GM18498 (cell line): ENCODE results near the gene CYP3A7.
"Not testable (repeated sequence)": the region's sequence is repeated elsewhere in the genome, so short reads cannot be mapped to it uniquely, and the experiment has no call there.

ENCODE experiments used
- ATAC-seq: cut with Tn5 transposase; IDR thresholded peaks from one replicate; pipeline ENCODE4 v1.9.1; 2021; ENCODE audit warnings: mild to moderate bottlenecking, moderate library complexity; ENCODE audit not compliant: unreplicated experiment

CYP3A7 gene

GRCh38 chr7:99742737-99743394, 7.9 kb upstream of the CYP3A7 start:
- ATAC-seq: no peak

DNA sequence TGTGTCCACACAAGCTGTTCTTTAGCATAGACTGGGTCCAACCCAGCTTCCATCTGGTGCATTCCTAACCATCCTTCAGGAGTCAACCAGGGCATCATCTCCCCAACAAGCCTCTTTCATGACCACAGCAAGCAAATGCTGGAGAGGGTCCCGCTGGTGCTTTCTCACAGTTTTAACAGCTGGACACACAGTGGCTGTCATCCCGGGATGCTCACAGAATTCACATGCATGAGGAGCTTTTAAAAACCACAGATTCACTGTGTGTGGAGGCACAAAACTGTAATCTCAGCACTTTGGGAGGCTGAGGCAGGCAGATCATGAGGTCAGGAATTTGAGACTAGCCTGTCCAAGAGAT, 6.4 kb upstream of the CYP3A7 start:
- ATAC-seq: no peak

- no peak for ATAC-seq
These were observed 5.8 kb upstream of the CYP3A7 start for GRCh38 chr7:99740573-99741440.

DNA sequence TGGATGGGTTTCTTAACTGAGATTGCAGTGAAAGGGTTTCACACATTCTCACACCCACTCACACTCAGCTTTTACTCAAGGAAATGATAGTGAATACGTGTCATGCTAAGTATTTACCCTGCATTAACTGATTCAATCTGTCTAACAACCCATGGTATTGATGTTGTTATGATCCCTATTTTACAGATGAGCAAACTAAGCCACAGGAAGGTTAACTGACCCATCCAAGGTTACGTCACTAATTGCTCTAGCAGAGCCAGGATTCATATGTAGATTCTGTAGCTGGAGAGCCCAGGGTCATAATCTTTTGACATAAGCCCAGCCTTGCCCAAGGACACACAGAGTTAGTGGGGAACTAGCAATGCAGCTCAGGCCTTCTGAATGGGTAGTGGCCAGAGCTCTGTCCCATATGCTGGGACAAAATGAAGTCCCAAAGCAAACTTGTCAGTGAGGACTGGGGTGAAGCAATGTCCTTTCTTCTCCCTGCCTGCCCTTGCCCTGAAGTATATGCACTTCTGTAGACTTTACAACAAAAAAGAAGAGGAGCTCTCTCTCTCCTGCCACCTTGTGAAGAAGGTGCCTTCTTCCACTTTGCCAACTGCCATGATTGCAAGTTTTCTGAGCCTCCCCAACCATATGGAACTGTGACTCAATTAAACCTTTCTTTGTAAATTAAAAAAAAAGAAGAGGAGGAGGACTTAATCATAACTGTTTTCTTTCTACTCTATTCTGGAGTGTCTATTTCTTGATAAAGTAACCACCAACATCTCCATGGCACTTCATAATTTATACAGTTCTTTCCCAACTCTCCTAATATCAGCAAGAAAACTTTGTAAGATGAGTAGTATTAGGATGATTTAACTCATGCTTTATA, 4.9 kb upstream of the CYP3A7 start:
- ATAC-seq: no peak

- no peak for ATAC-seq
These were observed 2.7 kb upstream of the CYP3A7 start for GRCh38 chr7:99737726-99738125.

DNA sequence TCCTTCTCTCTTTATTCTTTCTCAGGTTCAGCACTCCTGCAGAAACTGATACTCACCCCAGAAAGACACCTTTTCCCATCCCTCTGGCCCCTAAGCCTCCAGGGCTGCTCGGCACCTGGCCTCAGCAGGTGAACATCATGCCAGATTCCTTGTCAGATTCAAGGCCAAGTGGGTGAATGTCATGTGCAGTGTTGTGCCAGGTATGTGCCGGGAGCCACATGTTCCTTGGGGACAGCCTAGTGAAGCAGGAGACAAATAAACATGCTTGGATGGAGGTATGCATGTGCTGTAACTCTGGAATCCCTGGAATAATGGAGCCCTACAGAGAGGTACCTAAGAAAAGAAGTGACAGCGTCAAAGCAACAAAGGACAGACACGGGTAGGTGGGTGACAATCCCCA, 1.7 kb upstream of the CYP3A7 start:
- ATAC-seq: not testable (repeated sequence)

DNA sequence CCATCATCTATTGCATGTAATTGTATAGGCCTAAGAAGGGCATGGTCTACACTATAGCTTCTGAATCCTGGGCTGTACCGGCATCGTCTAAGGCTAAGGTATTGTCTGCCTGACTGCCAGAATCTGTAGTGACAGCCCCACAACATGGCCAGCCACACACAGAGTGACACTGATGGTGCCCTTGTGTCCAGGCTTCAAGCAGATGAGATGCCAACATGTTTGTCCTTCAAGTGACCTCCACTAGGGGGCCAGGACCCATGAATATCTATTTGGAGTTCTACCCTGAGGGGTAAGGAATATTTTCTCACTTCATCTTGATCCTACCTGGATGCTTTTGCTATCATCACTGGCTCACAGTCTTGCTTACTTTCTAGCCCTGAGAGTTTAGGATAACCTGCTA, 1.5 kb downstream of the CYP3A7 start:
- ATAC-seq: no peak

DNA sequence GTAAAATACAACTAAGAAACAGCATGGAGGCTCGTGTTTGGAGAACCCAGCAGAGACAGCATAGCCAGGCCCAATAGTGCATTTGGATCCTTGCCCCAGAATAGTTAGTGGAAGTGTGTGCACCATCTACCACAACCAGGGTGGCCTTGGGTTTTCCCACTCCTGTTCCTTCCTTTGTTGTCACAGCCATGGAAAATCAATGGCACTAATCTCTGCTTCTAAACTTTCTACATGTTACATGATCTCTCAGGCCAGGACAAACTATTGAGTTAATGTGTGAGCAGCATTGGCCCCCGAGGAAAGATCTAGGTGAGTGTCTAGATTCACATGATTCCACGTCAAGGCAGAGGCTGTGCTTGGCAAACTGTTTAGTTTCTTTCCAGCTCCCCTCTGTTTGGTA, 2.0 kb downstream of the CYP3A7 start:
- no peak for ATAC-seq

DNA sequence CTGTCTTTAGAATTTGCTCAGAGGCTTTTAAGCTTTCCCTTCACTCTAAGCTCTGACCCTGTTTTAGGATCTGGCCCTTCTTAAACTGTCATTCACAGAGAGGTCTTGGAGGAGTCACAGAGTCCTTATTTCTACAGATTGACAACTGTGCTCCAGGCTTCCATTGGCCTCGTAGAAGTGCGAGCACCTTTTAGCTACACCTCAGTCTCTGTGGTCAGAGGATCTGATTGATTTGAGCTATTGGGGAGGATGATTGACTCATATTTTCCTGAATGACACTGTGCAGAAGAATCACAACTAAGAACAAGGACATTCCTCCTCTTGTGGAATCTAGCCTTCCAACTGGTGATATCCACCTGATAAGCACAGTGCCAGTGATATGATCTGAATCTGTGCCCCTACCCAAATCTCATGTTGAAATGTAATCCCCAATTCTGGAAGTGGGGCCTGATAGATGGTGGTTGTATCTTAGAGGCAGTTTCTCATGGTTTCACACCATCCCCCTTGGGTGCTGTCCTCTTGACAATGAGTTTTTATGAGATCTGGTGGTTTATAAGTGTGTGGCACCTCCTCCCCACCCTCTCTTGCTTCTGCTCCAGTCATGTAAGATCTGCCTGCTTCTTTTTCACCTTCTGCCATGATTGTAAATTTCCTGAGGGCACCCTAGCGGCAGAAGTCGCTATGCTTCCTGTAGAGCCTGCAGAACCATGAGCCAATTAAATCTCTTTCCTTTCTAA, 3.2 kb downstream of the CYP3A7 start:
- ATAC-seq: no peak

DNA sequence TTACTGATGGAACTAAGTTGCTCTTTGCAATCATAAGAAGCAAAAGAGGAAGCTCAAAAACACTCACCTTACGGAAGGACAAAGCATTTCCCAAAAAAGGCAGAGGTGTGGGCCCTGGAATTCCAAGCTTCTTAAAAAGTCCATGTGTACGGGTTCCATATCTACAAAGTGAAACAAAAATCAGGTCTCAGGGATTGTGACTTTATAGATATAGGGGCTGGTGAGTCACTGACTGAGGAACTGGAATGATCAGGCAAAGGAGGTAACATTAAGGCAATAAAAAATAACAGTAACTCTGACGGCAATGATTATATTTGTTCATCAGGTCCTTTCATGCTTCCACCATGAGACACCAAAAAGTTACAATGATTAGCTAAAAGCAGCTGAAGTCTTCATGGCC, 4.0 kb downstream of the CYP3A7 start:
- ATAC-seq: no peak

DNA sequence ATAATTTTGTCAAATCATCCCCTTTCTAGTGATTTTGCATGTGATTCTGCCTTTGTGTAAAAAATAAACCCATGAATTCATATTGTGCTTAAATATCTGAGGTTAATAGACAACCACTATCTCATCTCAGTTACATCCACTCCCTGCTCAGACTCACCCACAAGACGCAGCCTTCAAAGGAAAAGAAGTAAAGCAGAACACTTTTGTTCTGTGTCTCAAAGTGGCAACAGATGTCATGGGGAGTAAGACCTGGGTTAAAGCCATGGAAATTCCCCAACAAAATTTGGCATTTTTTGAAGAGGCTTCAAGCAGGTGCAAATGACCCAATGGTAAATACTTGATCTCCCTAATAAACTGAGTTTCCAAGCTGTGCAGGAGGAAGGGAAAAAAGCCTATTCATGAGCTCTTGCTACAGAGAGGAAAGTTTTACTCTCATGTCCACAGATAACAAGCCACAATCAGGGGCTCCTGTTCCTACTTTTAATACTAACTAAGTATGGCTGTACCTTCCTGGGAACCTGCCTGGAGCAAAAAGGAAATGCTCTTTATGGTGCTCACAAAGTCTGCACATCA, 4.7 kb downstream of the CYP3A7 start:
- ATAC-seq: no peak

GRCh38 chr7:99729486-99730237, 5.3 kb downstream of the CYP3A7 start:
- no peak for ATAC-seq

- ATAC-seq: no peak
These were observed 6.4 kb downstream of the CYP3A7 start for GRCh38 chr7:99728615-99729014.

GRCh38 chr7:99723201-99723600, 11.8 kb downstream of the CYP3A7 start:
- ATAC-seq: not testable (repeated sequence)

- ATAC-seq: no peak
These were observed 14.0 kb downstream of the CYP3A7 start for GRCh38 chr7:99720800-99721595.

DNA sequence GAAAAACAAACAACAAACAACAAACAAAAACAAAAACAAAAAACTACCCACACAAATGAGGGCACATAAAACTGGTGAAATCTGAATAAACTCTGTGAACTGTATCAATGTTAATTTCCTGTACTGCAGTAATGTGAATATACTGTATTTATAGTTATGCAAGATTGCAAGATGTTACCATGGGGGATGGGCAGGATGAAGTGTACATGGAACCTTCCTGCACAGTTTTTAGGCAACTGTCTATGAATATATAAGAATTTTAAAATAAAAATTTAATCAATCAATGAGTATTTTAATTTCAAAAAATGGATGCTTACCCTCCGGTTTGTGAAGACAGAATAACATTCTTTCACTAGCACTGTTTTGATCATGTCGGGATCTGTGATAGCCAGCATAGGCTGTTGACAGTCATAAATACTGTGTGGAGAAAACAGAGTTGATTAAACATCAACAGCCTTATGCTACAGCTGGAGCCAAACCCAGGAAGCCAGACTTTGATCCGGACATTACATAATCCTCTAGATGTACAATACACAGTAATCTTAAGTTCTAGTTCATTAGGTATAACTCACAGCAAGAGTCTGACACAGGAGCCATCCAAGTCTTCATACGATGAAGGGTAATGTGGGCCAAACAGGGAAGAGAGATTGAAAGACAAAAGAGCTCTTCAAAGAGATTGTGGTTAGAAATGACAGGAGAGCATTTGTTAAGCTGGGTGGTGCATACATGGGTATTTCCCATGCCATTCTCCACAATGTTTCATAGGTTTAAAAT, 14.8 kb downstream of the CYP3A7 start:
- no peak for ATAC-seq

DNA sequence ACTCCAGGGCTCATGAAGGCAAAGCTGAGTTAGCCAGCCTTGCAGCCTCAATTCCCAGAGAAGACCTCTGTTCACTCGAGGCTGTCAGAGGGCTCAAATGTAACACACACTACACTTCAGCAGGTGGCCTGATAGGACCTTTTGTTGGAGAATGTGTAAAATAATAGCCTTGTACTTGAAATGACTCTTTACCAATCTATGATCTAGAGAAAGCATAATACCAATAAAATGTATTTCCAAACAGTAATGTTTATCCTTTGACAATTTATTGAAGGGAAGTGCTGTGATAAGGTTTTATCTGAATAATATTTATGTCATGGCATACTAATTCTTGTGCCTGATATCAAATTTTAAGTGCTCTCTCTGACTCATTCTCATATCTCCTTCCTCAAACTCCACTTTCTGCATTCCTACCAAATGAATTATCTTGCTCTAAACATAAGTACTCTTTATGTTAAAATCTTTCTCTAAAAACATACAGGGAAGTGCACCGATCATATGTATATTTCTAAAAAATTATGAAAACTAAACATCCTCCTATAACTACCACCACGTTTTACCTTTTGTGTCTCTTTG, 20.9 kb downstream of the CYP3A7 start:
- no peak for ATAC-seq
